ENCODE measurements around the gene LTB4R.

DNA sequence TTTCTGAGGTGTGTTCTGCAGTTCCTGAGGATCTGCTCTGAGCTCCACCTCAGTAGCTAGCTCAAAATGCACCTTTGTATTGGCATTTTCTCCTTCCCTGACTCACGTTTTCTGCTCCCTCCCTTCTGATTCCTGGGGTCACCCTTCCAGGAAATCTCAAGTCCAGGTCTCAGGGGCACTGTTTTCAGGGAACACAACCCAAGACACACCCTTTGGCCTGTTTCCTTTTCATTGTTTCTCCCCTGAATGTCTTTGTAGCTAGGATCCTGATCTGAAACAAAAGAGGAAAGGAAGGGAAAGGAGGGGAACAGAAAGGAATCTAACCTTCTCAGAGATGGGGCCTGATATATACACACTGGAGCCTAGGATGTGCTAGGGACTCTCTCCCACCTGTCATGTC lies 35.8 kb downstream of the LTB4R start:
- TF ChIP-seq, protein P1, sequence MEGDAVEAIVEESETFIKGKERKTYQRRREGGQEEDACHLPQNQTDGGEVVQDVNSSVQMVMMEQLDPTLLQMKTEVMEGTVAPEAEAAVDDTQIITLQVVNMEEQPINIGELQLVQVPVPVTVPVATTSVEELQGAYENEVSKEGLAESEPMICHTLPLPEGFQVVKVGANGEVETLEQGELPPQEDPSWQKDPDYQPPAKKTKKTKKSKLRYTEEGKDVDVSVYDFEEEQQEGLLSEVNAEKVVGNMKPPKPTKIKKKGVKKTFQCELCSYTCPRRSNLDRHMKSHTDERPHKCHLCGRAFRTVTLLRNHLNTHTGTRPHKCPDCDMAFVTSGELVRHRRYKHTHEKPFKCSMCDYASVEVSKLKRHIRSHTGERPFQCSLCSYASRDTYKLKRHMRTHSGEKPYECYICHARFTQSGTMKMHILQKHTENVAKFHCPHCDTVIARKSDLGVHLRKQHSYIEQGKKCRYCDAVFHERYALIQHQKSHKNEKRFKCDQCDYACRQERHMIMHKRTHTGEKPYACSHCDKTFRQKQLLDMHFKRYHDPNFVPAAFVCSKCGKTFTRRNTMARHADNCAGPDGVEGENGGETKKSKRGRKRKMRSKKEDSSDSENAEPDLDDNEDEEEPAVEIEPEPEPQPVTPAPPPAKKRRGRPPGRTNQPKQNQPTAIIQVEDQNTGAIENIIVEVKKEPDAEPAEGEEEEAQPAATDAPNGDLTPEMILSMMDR (IDR thresholded peaks at IDR 0.05), result no peak
- TF ChIP-seq POLR2A (IDR thresholded peaks at IDR 0.05), result no peak

Measured in upper lobe of left lung (tissue), 4 donors.